Measurements from ENCODE around the gene KAT8. TPM values are rescaled to one million over a fixed set of nuclear protein-coding genes. Genes with fewer than 3 reads are reported as not detected.

KAT8 gene
- total and polyA plus RNA-seq, 12 donors: 51.9 to 107 (median 66.0) TPM

DNA sequence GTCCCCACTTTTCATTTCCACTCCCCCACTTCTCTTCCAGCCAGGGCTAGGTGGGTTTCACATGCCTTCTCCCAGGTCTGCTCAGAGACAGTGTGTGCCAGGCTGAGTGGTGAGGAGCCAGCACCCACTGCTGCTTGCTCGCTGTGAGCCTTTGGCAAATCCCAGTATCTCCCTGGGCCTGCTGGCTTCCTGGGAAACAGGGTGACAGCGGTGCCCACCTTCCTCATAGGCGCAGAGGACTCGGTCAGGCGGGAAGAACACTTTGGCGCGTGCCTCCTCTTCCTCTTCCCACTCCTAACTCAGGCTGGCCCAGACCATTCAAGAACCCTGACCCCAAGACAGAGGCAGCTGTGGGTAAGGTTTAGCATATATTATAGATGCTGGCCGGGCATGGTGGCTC is 28.3 kb upstream of the KAT8 start:
- WGBS, 2 donors: 90 to 94% methylated on average over 8 of the region's 8 CpGs
- H3K9me3 ChIP-seq: no peaks in the 10 kb centered on the region
- ATAC-seq: no peak
- no peak for DNase-seq
- peaks cover 0 to 84% (median 14%) of the 10 kb centered on the region in 9 donors for H3K36me3 ChIP-seq
- TF ChIP-seq, protein P1, sequence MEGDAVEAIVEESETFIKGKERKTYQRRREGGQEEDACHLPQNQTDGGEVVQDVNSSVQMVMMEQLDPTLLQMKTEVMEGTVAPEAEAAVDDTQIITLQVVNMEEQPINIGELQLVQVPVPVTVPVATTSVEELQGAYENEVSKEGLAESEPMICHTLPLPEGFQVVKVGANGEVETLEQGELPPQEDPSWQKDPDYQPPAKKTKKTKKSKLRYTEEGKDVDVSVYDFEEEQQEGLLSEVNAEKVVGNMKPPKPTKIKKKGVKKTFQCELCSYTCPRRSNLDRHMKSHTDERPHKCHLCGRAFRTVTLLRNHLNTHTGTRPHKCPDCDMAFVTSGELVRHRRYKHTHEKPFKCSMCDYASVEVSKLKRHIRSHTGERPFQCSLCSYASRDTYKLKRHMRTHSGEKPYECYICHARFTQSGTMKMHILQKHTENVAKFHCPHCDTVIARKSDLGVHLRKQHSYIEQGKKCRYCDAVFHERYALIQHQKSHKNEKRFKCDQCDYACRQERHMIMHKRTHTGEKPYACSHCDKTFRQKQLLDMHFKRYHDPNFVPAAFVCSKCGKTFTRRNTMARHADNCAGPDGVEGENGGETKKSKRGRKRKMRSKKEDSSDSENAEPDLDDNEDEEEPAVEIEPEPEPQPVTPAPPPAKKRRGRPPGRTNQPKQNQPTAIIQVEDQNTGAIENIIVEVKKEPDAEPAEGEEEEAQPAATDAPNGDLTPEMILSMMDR (IDR thresholded peaks at IDR 0.05): no peak
- no peaks in the 10 kb centered on the region for H3K27me3 ChIP-seq
- no peak overlapping the region for H3K27ac ChIP-seq
- intact Hi-C loops (cut with DNase I): loop anchor here in 2 of 10 donors (5.0 to 10.0 kb wide), 2 partner anchors 42 to 104 kb away; partner anchors contain the start of gene HSD3B7 (in 1 of the 2)
- peaks cover 0 to 16% (median 11%) of the 10 kb centered on the region in 9 donors for H3K4me1 ChIP-seq
- H3K4me3 ChIP-seq: no peak overlapping the region

DNA sequence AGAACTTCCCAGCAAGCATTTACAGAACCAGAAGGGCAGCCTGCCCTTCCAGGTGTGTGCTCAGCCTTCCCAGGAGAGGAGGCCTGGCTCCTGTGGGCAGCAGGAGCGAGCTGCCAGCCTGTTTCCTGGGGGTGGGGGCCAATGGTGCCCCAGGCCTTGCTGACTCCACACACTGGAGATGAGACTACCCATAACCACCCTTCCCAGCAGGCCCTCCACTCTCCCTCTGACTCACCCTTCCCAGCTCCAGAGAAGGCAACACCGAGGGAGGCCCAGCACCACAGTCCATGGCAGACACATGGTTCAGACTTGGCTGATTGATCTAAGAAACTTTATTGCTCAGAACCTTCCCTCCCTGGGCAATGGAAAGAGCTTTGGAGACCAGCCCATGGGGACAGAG is 26.9 kb upstream of the KAT8 start:
- intact Hi-C loops (cut with DNase I): loop anchor here in 2 of 10 donors (5.0 kb wide), 2 partner anchors 58 to 108 kb away; partner anchors contain the start of gene STX4 (in 1 of the 2)
- ATAC-seq (no peak), DNase-seq (no peak)
- TF ChIP-seq, protein P1 (IDR thresholded peaks at IDR 0.05): no peak
- Histone ChIP-seq H3K27ac (no peak overlapping the region), H3K36me3 (peaks cover 0 to 71% (median 11%) of the 10 kb centered on the region in 9 donors), H3K4me1 (peaks cover 0 to 24% (median 18%) of the 10 kb centered on the region in 9 donors), H3K4me3 (no peak overlapping the region), H3K9me3 (no peaks in the 10 kb centered on the region), H3K27me3 (no peaks in the 10 kb centered on the region)
- WGBS, 2 donors: 93 to 94% methylated on average over 2 of the region's 2 CpGs

DNA sequence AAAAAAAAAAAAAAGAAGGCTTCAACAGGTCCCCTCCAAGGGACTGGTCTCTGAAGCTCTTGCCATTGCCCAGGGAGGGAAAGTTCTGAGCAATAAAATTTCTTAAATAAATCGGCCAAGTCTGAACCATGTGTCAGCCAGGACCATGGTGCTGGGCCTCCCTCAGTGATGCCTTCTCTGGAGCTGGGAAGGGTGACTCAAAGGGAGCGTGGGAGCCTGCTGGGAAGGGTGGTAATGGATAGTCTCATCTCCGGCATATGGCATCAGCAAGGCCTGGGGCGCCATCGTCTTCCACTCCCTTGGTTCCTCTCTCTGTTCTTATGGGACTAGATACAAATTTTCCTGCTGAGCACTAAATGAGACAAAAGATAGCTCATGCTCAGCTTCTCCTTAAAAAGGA is 25.1 kb upstream of the KAT8 start:
- TF ChIP-seq, protein P1 (IDR thresholded peaks at IDR 0.05): no peak
- Histone ChIP-seq H3K4me3 (no peak overlapping the region), H3K27ac (no peak overlapping the region), H3K9me3 (no peaks in the 10 kb centered on the region), H3K36me3 (peaks cover 0 to 53% (median 11%) of the 10 kb centered on the region in 9 donors), H3K4me1 (peaks cover 0 to 30% (median 20%) of the 10 kb centered on the region in 9 donors), H3K27me3 (no peaks in the 10 kb centered on the region)
- intact Hi-C loops (cut with DNase I): loop anchor here in 2 of 10 donors (5.0 kb wide), 2 partner anchors 60 to 110 kb away; partner anchors contain the start of gene STX4 (in 1 of the 2)
- no peak for DNase-seq
- WGBS, 2 donors: 93 to 95% methylated on average over 5 of the region's 5 CpGs
- no peak for ATAC-seq

DNA sequence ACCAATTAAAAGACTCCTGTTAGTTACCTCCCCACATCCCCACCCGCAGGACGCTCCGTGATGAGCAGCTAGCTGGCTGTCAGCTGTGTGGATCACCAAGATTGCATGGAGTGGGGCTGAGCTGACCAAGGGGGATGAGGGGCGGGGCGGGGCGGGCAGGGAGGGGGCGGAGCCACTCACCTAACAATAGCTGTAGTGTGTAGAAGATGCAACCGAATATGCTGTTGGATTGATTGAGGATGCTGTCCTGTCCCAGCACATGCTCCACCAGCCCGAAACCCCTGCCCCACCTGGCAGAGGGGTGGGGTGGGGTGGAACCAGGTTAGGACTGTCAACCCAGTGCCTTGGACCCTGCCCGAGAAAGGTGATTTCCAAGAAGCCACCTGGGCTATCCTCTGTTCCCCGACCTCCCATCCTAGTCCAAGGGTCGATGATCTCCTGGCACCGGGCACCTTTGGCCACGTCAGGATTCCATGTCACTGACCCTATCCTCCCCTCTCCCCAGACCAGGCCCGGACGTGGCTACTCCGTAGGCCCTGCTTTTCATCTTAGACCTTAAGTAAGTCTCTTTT is 24.2 kb upstream of the KAT8 start:
- TF ChIP-seq, protein P1 (IDR thresholded peaks at IDR 0.05): no peak
- H3K4me3 ChIP-seq: peak overlapping the region in 9 of 10 donors; percentile 76 to 98 (median 92)
- no peak for DNase-seq
- H3K4me1 ChIP-seq: peaks cover 0 to 30% (median 20%) of the 10 kb centered on the region in 9 donors
- H3K36me3 ChIP-seq: peaks cover 0 to 44% (median 11%) of the 10 kb centered on the region in 9 donors
- ATAC-seq: no peak
- intact Hi-C loops (cut with DNase I): loop anchor here in 2 of 10 donors (5.0 kb wide), 2 partner anchors 61 to 111 kb away; partner anchors contain the start of gene STX4 (in 1 of the 2)
- peak overlapping the region in 1 of 10 donors; percentile 93 for H3K27ac ChIP-seq
- H3K27me3 ChIP-seq: no peaks in the 10 kb centered on the region
- WGBS, 2 donors: 37 to 50% methylated on average over 17 of the region's 17 CpGs
- H3K9me3 ChIP-seq: no peaks in the 10 kb centered on the region

All from heart right ventricle (tissue), 16 donors.